GM18511 (cell line): ENCODE data around the gene GALNT7.
"Not testable (repeated sequence)": the region's sequence is repeated elsewhere in the genome, so short reads cannot be mapped to it uniquely, and the experiment has no call there.

Source experiments
- ATAC-seq: cut with Tn5 transposase; IDR thresholded peaks from one replicate; pipeline ENCODE4 v1.9.1; 2021; ENCODE audit warnings: mild to moderate bottlenecking, moderate library complexity; ENCODE audit not compliant: unreplicated experiment

GALNT7 gene

DNA sequence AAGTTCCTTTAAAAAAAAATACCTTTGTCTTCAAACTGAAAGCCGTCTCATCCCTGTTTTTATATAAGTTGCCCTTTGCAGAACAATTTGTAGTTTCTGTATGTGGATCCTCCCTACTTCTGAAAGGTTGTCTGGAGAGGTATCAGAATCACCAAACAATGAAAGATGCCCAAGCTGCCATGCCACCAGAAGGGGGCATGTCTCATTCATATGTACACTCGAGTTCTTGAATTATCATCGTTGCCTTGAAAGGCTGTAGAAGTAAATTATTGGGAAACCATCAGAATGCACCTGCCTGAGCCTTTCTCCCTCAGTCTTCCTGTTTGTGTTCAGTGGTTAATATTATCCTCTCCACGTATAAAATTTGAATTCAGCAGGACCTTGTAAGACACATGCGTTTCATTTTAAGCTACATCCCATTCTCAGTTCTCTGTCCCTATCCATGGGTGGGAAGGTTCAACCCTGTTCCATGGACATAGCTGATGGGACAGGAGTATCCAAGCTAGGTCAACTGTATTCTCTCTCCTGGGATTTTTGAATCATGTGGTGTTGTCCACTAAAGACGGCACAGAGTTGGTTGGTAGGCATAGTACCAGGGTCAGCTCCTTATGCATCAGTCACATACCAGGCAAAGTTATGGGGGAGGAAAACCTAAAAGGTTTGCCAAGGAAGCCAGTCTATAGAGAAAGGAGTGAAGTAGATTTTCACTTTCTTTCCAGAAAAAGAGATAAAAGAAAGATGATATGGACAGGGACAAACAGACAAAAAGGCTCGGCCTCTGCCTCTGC is 24.0 kb downstream of the GALNT7 start:
- ATAC-seq = no peak

- no peak for ATAC-seq
These were observed 25.5 kb downstream of the GALNT7 start for GRCh38 chr4:173194157-173194556.

- ATAC-seq = no peak
These were observed 26.5 kb downstream of the GALNT7 start for GRCh38 chr4:173195109-173195508.

DNA sequence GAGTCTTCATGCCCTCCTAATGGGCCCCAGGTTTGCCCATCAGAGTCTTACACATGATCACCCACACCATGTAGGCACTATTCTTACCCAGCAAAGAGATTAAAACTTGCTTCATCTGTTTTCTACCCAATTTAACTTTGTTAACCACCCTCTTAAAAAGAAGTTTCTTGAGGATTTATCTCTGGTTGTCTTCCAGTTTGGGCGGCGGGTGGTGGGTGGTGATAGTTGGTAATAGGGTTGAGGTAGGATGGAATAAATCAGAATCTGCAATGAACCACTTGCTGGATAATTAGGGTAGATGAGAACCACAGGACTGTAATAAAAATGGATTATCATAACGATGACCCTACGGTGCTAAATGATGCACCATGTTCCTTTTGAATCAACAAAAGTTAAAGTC is 30.9 kb downstream of the GALNT7 start:
- no peak for ATAC-seq

DNA sequence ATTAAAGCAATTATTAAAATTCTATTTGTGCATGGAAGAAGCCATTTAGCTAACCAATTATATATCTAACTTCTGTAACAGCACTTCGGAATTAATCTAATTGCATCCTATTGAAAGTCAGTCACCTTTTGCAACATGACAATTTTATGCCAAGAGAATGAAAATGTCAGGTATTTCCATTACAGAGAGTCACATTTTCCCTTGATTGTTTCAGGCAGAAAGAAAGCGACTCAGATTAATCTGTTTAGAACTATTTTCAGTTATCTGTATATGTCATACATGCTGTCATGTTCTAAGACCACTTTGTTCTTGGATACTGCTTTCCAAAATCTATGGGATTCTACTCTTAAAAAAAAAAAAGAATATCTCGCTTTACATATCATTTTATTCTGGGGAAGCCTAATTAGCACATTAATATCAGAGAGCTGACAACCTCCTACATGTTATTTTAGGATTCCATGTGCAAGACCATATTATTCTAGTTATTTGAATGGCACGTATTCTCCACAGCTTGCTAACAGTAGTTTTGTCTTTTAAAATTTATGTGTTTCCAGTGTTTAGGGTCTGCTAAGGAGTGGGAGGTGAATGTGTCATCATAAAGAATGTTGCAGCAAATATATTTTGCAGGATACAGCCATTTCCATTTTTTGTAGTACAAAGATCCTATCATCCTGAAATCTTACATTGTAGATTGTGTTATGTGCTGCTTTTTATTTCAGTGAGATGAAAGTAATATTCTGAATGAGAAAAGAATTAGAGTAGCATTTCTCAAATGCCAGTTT is 31.7 kb downstream of the GALNT7 start:
- ATAC-seq = no peak

GRCh38 chr4:173202395-173202794 is 33.8 kb downstream of the GALNT7 start:
- no peak for ATAC-seq

DNA sequence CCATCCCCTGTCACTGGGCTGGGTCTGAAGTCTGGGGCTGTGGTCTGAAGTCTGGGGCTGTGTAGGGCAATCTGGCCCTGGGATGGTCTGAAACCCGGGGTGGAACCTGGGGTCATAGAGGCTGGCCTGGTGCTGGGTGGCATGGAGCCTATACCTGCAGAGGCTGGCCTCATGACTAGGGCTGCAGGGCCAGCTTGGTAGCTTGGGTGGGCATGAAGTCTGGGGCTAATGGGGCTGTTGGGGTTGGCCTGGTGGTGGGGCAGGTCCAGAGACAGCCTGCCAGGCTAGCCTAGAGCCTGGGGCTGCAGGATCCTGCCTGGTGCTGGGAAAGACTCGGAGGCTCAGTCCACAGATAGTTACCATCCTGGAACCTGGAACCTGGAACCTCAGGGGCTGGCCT is 37.0 kb downstream of the GALNT7 start:
- no peak for ATAC-seq

DNA sequence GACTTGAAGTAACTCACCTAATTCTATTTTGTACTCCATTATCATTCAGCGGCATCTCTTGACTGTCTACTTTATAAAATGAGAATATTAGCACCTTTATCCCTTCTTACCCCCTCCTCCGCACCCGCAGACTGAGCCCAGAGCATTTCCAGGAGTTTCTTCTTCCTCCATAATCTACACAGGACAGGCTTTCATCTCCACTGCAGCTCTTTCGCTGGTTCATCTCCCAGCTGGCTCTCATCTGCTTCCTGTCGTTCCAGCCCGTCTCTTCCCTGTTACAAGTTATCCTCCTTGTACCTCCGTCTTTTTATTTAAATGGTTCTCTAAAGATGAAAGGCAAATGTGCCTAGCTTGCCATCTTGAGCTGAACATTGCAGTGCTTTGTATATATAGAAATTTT is 39.8 kb downstream of the GALNT7 start:
- ATAC-seq = no peak

DNA sequence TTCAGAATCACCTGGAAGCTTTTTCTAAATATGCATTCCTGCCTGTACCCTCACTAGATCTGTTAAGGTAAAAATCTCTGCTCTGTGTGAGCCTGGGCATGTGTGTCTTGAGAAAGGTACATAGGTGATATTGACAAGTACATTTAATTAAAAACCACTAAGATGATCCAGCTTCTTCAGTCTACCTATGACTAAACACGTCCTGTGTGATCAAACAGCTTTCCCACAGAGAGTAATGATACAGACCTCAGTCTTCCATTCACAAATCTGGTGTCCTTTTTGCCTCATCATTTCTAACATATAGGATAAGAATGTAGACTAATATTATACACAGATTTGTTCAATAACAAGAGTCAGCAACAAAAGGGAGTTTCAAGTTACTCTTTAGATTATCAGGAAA is 42.6 kb downstream of the GALNT7 start:
- peak; percentile 42 for ATAC-seq

DNA sequence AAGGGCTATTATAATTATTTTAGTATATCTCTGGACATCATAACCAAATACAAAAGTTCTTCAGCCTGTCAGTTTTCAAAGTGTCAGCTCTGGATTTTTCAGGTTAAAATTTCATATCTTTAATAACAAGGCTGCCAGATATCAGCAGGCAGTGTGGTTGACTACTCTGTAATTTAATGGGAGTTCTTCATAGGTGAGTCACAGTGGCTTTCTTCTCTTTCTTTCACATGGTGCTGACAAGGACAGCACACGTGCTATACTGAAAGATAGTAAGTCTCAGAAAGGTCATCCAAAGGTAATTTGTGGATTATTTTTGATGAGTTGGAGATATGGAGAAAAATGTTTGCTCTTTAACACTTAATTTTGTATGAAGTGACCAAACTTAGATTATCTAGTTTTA is 43.2 kb downstream of the GALNT7 start:
- ATAC-seq = peak; percentile 79

GRCh38 chr4:173212379-173212778 is 43.8 kb downstream of the GALNT7 start:
- no peak for ATAC-seq

- no peak for ATAC-seq
These were observed 44.7 kb downstream of the GALNT7 start for GRCh38 chr4:173213296-173213695.

- ATAC-seq = no peak
These were observed 45.6 kb downstream of the GALNT7 start for GRCh38 chr4:173214231-173214630.

- no peak for ATAC-seq
These were observed 46.0 kb downstream of the GALNT7 start for GRCh38 chr4:173214661-173215060.

DNA sequence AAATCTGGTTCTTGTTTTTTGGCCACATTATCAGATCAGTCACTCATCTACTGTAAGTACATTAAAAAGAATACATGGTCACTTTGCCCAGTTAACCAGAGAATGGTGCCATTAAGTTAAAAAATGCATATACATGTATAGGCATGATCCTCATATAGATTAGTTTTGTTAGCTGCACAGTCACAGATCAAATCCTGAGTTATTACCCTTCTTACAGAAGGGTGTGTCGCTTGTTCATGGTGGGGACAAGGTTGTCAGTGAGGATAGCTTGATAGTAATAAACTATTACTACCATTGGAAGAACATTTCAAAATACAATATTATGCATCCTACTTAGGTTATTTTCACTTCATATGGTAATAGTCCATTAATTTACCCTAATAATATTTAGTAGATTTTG is 48.5 kb downstream of the GALNT7 start:
- ATAC-seq = no peak

- ATAC-seq = no peak
These were observed 49.1 kb downstream of the GALNT7 start for GRCh38 chr4:173217727-173218126.

DNA sequence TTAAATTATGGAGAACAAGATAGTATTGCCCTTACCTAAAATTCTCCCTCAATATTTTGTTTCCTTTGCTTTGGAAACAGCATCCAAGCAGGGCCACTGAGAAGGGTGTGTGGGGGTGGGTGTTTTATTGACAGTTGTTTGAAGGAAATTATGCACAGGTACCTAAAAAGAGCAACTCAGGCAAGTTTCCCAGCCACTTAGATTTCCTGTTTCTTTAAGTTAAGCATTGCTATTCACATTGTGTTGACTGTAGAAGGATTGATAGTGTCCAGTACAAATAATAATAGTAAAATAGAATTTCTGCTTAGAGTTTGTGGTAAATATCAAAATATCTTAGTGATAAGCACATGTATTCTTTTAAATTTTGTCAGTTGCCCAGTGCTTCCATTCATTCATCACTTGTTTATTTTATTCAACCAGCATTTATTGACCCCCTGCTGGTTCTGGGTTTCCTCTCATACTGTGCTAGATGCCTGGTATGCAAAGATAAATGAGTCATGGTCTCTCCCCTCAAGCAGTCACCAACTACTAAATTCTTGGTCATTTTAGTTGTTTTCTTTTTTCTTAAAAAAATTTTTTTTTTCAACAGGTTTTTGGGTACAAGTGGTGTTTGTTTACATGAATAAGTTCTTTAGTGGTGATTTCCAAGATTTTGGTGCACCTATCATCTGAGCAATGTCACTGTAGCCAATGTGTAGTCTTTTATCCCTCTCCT is 50.0 kb downstream of the GALNT7 start:
- peak; percentile 60 for ATAC-seq

DNA sequence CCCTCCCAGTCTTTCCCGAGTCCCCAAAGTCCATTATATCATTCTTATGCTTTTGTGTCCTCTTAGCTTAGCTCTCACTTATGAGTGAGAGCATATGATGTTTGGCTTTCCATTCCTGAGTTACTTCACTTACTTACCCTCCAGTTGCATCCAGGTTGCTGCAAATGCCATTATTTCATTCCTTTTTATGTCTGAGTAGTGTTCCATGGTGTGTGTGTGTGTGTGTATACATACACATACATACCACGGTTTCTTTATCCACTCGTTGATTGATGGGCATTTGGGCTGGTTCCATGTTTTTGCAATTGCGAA is 50.5 kb downstream of the GALNT7 start:
- not testable (repeated sequence) for ATAC-seq

GRCh38 chr4:173223743-173224142 is 55.1 kb downstream of the GALNT7 start:
- no peak for ATAC-seq

DNA sequence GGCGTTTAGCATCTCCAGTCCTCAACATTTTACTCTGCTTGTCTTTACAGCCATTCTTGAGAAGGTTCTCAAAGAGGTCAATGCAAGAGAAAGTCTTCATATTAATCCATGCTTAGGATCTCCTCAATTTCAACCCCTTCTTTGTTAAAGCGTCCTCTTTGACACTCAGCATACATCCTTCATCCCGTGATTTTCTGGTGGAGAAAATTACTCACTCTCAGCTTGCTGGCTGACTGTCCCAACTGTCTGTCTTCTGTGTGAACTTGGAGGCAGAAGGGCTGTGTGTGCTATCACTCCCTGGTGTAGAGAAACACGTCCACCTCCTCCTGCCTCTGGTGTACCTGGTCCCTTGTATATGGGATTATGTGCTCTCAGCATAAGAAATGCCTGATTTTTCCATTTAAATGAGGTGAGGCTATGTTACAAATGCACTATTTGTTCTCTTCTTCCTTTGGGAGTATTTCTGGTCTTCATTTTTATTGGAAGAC is 57.8 kb downstream of the GALNT7 start:
- ATAC-seq = no peak

DNA sequence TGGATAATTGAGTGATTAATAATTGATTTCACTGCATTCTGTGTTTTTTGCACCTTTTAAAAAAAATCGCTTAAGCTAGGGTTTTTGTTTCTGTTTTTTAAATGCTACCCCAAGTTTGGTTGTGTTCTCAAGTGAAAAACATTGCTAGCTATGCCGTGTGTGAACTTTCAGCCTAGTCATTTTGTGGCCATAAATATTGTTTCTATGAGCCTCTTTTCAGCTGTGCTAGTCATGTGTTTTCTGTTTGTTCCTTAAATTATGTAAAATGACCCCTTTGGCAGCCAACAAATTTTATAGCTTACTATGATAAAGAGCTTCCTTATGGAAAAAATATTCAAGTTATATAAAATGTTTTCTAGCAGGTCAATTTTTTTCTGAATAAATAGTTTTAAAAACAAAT is 59.1 kb downstream of the GALNT7 start:
- no peak for ATAC-seq

DNA sequence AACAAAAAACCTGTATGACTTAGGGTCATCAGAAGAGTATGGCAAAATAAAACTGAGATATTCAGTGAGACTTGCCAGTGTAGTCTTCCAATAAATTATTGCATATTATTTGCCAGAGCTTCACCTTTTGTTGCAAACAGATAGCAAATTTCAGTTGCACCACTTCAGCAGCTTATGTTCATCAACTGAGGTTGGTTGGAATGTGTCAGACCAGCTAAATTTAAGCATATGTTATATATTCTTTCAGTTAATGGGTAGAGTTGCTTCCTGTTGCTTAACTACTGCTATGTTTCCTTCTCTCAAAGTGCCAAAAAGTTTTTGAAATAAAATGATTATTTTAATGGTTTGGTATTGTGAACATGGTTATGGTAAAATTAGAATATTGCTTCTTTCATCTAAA is 61.5 kb downstream of the GALNT7 start:
- ATAC-seq = peak; percentile 69
